ENCODE measurements around the gene PPP1R14C.

PPP1R14C gene

GRCh38 chr6:150298676-150299075, 155.8 kb downstream of the PPP1R14C start:
- peaks cover 6 to 17% of the 10 kb centered on the region in 2 donors for H3K27me3 Mint-ChIP-seq
- ATAC-seq (replicated peaks) = no peak
- no peak overlapping the region for H3K27ac Mint-ChIP-seq
- peaks cover 6 to 10% of the 10 kb centered on the region in 2 donors for H3K36me3 Mint-ChIP-seq
- peaks cover 12 to 14% of the 10 kb centered on the region in 2 donors for H3K9me3 Mint-ChIP-seq
- H3K4me3 Mint-ChIP-seq = no peak overlapping the region
- DNase-seq = no peak
- peaks cover 10 to 19% of the 10 kb centered on the region in 2 donors for H3K4me1 Mint-ChIP-seq
